DOHH2 (cell line): ENCODE results near the gene PATJ.

Experiments used
- H3F3A ChIP-seq: fragments of 200-600 bp; sonication (generic), shearing (Covaris generic); 2 replicates; pipeline ENCODE4 v1.6.0; 2016; ENCODE audit warnings: antibody characterized with exemption, mild to moderate bottlenecking; ENCODE audit not compliant: control insufficient read depth, insufficient read depth
- H3K27ac ChIP-seq: fragments of 200-600 bp; sonication (generic); 2 replicates; pipeline ENCODE4 v1.5.1; 2014; ENCODE audit warnings: low read depth, mild to moderate bottlenecking, low read length, moderate library complexity
- H3K27me3 ChIP-seq: fragments of 200-600 bp; sonication (generic); 2 replicates; pipeline ENCODE4 v1.6.1; 2014; ENCODE audit warnings: mild to moderate bottlenecking, low read length, mixed read lengths; ENCODE audit not compliant: control insufficient read depth
- H3K36me3 ChIP-seq: fragments of 200-600 bp; sonication (generic); 2 replicates; pipeline ENCODE4 v1.6.1; 2014; ENCODE audit warnings: mild to moderate bottlenecking, low read length, moderate library complexity, mixed read lengths; ENCODE audit not compliant: control insufficient read depth
- H3K4me1 ChIP-seq: fragments of 200-600 bp; sonication (generic); 2 replicates; pipeline ENCODE4 v1.6.1; 2014; ENCODE audit warnings: mild to moderate bottlenecking, low read length, mixed read lengths; ENCODE audit not compliant: control insufficient read depth
- H3K4me2 ChIP-seq: fragments of 200-600 bp; sonication (generic); 2 replicates; pipeline ENCODE4 v1.6.0; 2014; ENCODE audit warnings: mild to moderate bottlenecking, low read length, moderate library complexity
- H3K4me3 ChIP-seq: fragments of 200-600 bp; sonication (generic); 2 replicates; pipeline ENCODE4 v1.5.1; 2014; ENCODE audit warnings: mild to moderate bottlenecking, low read length, mixed read lengths
- H3K79me2 ChIP-seq: fragments of 200-600 bp; sonication (generic); 2 replicates; pipeline ENCODE4 v1.6.1; 2014; ENCODE audit warnings: mild to moderate bottlenecking, low read length, mixed read lengths; ENCODE audit not compliant: control insufficient read depth
- H3K9me2 ChIP-seq: fragments of 200-600 bp; sonication (generic); replicated peaks from 2 replicates; pipeline ENCODE4 v1.6.1; 2014; ENCODE audit warnings: mild to moderate bottlenecking, low read length, mixed read lengths; ENCODE audit not compliant: control insufficient read depth
- H3K9me3 ChIP-seq: fragments of 200-600 bp; sonication (generic); 2 replicates; pipeline ENCODE4 v1.6.1; 2014; ENCODE audit warnings: antibody characterized with exemption, low read length, mixed read lengths; ENCODE audit not compliant: control insufficient read depth, insufficient read depth
- H4K20me1 ChIP-seq: fragments of 200-600 bp; sonication (generic); 2 replicates; pipeline ENCODE4 v1.6.0; 2014; ENCODE audit warnings: low read depth, mild to moderate bottlenecking, antibody characterized with exemption, low read length, moderate library complexity; ENCODE audit not compliant: control insufficient read depth, insufficient read depth
- EZH2phosphoT487 ChIP-seq: fragments of 200-600 bp; sonication (generic); IDR thresholded peaks from 2 replicates; pipeline ENCODE4 v1.6.1; 2017; ENCODE audit warnings: borderline replicate concordance, mild to moderate bottlenecking, antibody characterized with exemption, low read length, moderate library complexity, mixed read lengths
- TF ChIP-seq, protein P1 (sequence below): fragments of 200-600 bp; sonication (generic); IDR thresholded peaks from one replicate; pipeline ENCODE4 v1.5.1; 2014; ENCODE audit warnings: antibody characterized with exemption, mild to moderate bottlenecking, low read depth, low read length; ENCODE audit not compliant: poor library complexity, severe bottlenecking

The PATJ gene

DNA sequence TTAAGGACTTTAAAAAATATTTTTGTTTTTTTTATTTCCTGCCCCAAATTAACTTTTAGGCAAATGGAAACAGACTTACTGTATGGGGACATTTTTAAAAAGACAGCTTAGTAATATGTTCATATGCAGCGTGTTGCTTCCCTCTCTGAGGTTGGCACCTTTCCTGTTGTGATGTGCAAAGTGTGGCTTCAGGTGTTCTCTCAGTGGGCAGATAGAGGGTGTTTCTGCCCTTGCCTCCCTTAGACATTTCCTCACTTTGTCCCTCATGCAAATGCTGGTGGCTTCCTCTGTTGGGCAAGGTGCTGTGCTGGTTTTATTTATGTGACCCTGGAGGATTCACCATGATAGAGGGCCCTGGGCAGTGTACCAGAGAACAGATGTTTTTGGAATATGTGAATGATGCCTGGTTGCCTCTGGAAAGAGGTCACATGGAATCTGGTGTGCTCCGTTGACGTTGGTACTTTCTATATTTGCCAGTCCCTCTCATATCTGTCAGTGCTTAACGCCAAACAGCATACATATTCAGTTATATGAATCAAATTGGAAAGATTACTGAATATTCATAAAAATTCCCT lies 123.5 kb downstream of the PATJ start:
- peaks cover 5% of the 10 kb centered on the region for H3K4me1 ChIP-seq
- H3K27ac ChIP-seq: no peak overlapping the region
- no peaks in the 10 kb centered on the region for H3K36me3 ChIP-seq
- no peak overlapping the region for H3K4me2 ChIP-seq
- H3K4me3 ChIP-seq: no peak overlapping the region
- no peak for TF ChIP-seq EZH2phosphoT487
- TF ChIP-seq, protein P1, sequence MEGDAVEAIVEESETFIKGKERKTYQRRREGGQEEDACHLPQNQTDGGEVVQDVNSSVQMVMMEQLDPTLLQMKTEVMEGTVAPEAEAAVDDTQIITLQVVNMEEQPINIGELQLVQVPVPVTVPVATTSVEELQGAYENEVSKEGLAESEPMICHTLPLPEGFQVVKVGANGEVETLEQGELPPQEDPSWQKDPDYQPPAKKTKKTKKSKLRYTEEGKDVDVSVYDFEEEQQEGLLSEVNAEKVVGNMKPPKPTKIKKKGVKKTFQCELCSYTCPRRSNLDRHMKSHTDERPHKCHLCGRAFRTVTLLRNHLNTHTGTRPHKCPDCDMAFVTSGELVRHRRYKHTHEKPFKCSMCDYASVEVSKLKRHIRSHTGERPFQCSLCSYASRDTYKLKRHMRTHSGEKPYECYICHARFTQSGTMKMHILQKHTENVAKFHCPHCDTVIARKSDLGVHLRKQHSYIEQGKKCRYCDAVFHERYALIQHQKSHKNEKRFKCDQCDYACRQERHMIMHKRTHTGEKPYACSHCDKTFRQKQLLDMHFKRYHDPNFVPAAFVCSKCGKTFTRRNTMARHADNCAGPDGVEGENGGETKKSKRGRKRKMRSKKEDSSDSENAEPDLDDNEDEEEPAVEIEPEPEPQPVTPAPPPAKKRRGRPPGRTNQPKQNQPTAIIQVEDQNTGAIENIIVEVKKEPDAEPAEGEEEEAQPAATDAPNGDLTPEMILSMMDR: no peak
- peaks cover 13% of the 10 kb centered on the region; the same call in 1 of the 2 replicates for H3K9me3 ChIP-seq
- H3K27me3 ChIP-seq: no peaks in the 10 kb centered on the region
- H3F3A ChIP-seq: no peaks in the 10 kb centered on the region
- no peaks in the 10 kb centered on the region for H4K20me1 ChIP-seq
- no peaks in the 10 kb centered on the region for H3K9me2 ChIP-seq
- H3K79me2 ChIP-seq: no peaks in the 10 kb centered on the region

DNA sequence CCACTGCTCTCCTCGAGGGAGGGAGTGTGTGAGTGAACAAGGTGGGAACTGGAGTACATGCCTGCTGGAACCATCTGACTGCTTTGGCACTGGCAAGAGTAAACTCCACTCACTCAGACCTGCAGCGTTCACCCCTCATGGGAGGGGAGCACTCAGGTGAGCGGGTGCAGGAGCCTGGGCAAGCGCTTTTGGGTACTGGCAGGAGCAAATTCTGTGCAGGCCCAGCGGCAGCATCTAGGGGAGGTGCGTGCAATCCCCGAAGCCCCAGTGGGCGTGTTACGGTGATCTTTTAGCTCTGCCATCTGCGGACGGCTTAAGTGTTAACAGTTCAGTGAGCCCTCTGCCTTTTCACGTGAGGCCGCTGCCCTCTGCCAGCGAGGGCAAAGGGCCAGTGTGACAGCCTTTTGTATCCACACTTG lies 127.4 kb downstream of the PATJ start:
- no peaks in the 10 kb centered on the region for H3F3A ChIP-seq
- no peak overlapping the region for H3K4me3 ChIP-seq
- no peaks in the 10 kb centered on the region for H4K20me1 ChIP-seq
- no peaks in the 10 kb centered on the region for H3K9me2 ChIP-seq
- no peaks in the 10 kb centered on the region for H3K79me2 ChIP-seq
- no peak overlapping the region for H3K4me2 ChIP-seq
- peaks cover 18% of the 10 kb centered on the region; the same call in 1 of the 2 replicates for H3K9me3 ChIP-seq
- peaks cover 5% of the 10 kb centered on the region for H3K4me1 ChIP-seq
- TF ChIP-seq, protein P1: no peak
- no peak for TF ChIP-seq EZH2phosphoT487
- H3K36me3 ChIP-seq: no peaks in the 10 kb centered on the region
- H3K27ac ChIP-seq: no peak overlapping the region
- no peaks in the 10 kb centered on the region for H3K27me3 ChIP-seq

DNA sequence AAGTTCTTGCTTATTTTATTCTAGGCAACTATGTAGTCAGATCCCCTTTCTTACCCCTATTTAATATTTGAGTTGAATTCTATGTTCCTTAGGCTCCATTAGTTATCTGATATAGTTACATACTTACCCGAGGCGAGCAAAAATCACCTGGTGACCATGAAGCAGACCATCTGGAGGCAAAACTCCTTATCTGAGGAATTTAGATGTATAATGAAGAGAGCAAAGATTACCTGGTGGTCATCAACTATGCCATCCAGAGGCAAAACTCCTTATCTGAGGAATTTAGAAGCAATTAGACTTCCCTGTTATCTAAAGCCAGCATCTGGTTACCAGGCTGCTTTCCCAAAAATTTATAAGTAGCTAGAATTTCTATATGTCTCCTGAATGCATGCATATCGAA lies 129.9 kb downstream of the PATJ start:
- Histone ChIP-seq H3K4me2 (no peak overlapping the region), H3K79me2 (no peaks in the 10 kb centered on the region), H3F3A (no peaks in the 10 kb centered on the region), H3K27me3 (no peaks in the 10 kb centered on the region), H3K27ac (no peak overlapping the region), H4K20me1 (no peaks in the 10 kb centered on the region), H3K4me3 (no peak overlapping the region), H3K9me3 (peaks cover 18% of the 10 kb centered on the region; the same call in 1 of the 2 replicates), H3K9me2 (no peaks in the 10 kb centered on the region), H3K36me3 (no peaks in the 10 kb centered on the region), H3K4me1 (no peaks in the 10 kb centered on the region)
- no peak for TF ChIP-seq EZH2phosphoT487
- TF ChIP-seq, protein P1: no peak
